HCT116 (cell line): ENCODE data around the gene RABGEF1. TPM values are rescaled to one million over a fixed set of nuclear protein-coding genes. Genes with fewer than 3 reads are reported as not detected.

ENCODE experiments used
- ATAC-seq: fragments of 200-7000 bp; cut with Tn5 transposase; 2 replicates; pipeline ENCODE4 v1.9.1; 2020; ENCODE audit warnings: mild to moderate bottlenecking, moderate library complexity
- BruUV-seq: library from RNA; stranded (reverse); fragments of 400-500 nt; replicated peaks from 2 replicates; lab custom pipeline; 2021; lab: Mats Ljungman, UMichigan
- CTCF ChIA-PET: fragments of 300-600 bp; sonication (Branson Sonifier 250); formaldehyde crosslinking; loops from one replicate; lab custom pipeline; 2021; ENCODE audit warnings: antibody characterized with exemption; lab: Charles Lee
- POLR2A ChIA-PET: fragments of 300-600, 350-600 bp; sonication (Branson Sonifier 250); formaldehyde crosslinking; loops from one replicate; lab custom pipeline; 2021; ENCODE audit warnings: antibody characterized with exemption; lab: Charles Lee
- RAD21 ChIA-PET, 2 experiments: fragments of 300-600 bp; sonication (Branson Sonifier 250); formaldehyde crosslinking; loops; one replicate each; lab custom pipeline; 2023; ENCODE audit warnings: low total read pairs in 2 of 2; ENCODE audit not compliant: uncharacterized antibody in 2 of 2, unreplicated experiment in 2 of 2, low non-redundant PET in 1 of 2; lab: Charles Lee
- DNase-seq: peaks from one replicate; pipeline ENCODE4 v3.0.0-alpha.2; 2010; ENCODE audit warnings: low read depth, low spot score
- H2AFZ ChIP-seq: fragments of 200-600 bp; shearing (Covaris generic), sonication (generic); 2 replicates; pipeline ENCODE4 v1.6.1; 2017; ENCODE audit warnings: low read depth, mixed run types, mixed read lengths, antibody characterized with exemption, low read length; ENCODE audit not compliant: poor library complexity, severe bottlenecking
- H3K27ac ChIP-seq: 2 replicates; pipeline ENCODE4 v1.5.1; 2012; ENCODE audit warnings: low read depth, low read length
- H3K27me3 ChIP-seq: fragments of 200-600 bp; sonication (generic); 2 replicates; pipeline ENCODE4 v1.6.1; 2016; ENCODE audit warnings: mixed run types, low read length, mixed read lengths; ENCODE audit not compliant: insufficient read depth
- H3K36me3 ChIP-seq, 2 experiments: fragments of 200-500 bp in 1 of 2; fragments of 200-600 bp in 1 of 2; sonication (Bioruptor generic) in 1 of 2; sonication (generic) in 1 of 2; 2 replicates each; pipeline versions ENCODE4 v1.5.1 to v1.6.1; 2014 to 2016; ENCODE audit warnings: low read length in 2 of 2, inconsistent platforms in 1 of 2, mixed read lengths in 1 of 2, mixed run types in 1 of 2; ENCODE audit not compliant: insufficient read depth in 2 of 2, control insufficient read depth in 1 of 2
- H3K4me1 ChIP-seq, 2 experiments: fragments of 200-600 bp in 1 of 2; sonication (generic) in 1 of 2; 2 replicates each; pipeline versions ENCODE4 v1.5.1 to v1.6.1; 2012 to 2017; ENCODE audit warnings: low read length in 2 of 2, inconsistent platforms in 1 of 2, mild to moderate bottlenecking in 1 of 2, mixed read lengths in 1 of 2, mixed run types in 1 of 2, moderate library complexity in 1 of 2; ENCODE audit not compliant: insufficient read depth in 2 of 2, control insufficient read depth in 1 of 2
- H3K4me2 ChIP-seq: fragments of 200-600 bp; sonication (generic); 2 replicates; pipeline ENCODE4 v1.6.1; 2017; ENCODE audit warnings: mixed run types, low read length, mixed read lengths
- H3K4me3 ChIP-seq, 2 experiments: fragments of 200-600 bp in 1 of 2; sonication (generic) in 1 of 2; replicated peaks in 1 of 2; 2 replicates each; pipeline ENCODE4 v1.5.1; 2011 to 2016; ENCODE audit warnings: low read length in 2 of 2, control low read depth in 1 of 2, low read depth in 1 of 2, mild to moderate bottlenecking in 1 of 2, mixed read lengths in 1 of 2, mixed run types in 1 of 2
- H3K79me2 ChIP-seq: fragments of 200-600 bp; sonication (generic); 2 replicates; pipeline ENCODE4 v1.6.1; 2017; ENCODE audit warnings: mild to moderate bottlenecking, mixed run types, low read length, moderate library complexity, mixed read lengths; ENCODE audit not compliant: insufficient read depth
- H3K9ac ChIP-seq: fragments of 200-600 bp; sonication (generic); 2 replicates; pipeline ENCODE4 v1.6.1; 2016; ENCODE audit warnings: low read length, mixed read lengths
- H3K9me2 ChIP-seq: fragments of 200-600 bp; sonication (generic), shearing (Covaris generic); 2 replicates; pipeline ENCODE4 v1.6.1; 2017; ENCODE audit warnings: mixed run types, mild to moderate bottlenecking, moderate library complexity; ENCODE audit not compliant: insufficient read depth
- H3K9me3 ChIP-seq, 2 experiments: fragments of 200-500 bp in 1 of 2; fragments of 200-600 bp in 1 of 2; sonication (Bioruptor generic) in 1 of 2; sonication (generic) in 1 of 2; 2 replicates each; pipeline ENCODE4 v1.6.1; 2014 to 2017; ENCODE audit warnings: low read length in 2 of 2, mixed read lengths in 2 of 2, inconsistent platforms in 1 of 2, low read depth in 1 of 2, mild to moderate bottlenecking in 1 of 2, mixed run types in 1 of 2, moderate library complexity in 1 of 2; ENCODE audit not compliant: control insufficient read depth in 1 of 2, insufficient read depth in 1 of 2
- H4K20me1 ChIP-seq: fragments of 200-600 bp; sonication (generic), shearing (Covaris generic); 2 replicates; pipeline ENCODE4 v1.6.1; 2017; ENCODE audit warnings: mixed run types, mild to moderate bottlenecking, moderate library complexity; ENCODE audit not compliant: insufficient read depth
- CBX3 ChIP-seq: IDR thresholded peaks from 2 replicates; pipeline ENCODE4 v1.6.1; 2012; ENCODE audit warnings: low read depth
- CTCF ChIP-seq, 3 experiments: fragments of 200-600 bp in 1 of 3; sonication (generic) in 1 of 3; IDR thresholded peaks in 2 of 3; conservative IDR thresholded peaks in 1 of 3; 2 replicates each; pipeline ENCODE4 v1.5.1; 2012 to 2017; ENCODE audit warnings: low read depth in 2 of 3, low read length in 2 of 3, antibody characterized with exemption in 1 of 3, borderline replicate concordance in 1 of 3, control low read depth in 1 of 3, mild to moderate bottlenecking in 1 of 3, mixed read lengths in 1 of 3, mixed run types in 1 of 3, moderate library complexity in 1 of 3; ENCODE audit not compliant: insufficient read depth in 1 of 3
- EGR1 ChIP-seq: IDR thresholded peaks from 2 replicates; pipeline ENCODE4 v1.6.1; 2012; ENCODE audit warnings: low read depth
- ELF1 ChIP-seq: IDR thresholded peaks from 2 replicates; pipeline ENCODE4 v1.6.1; 2012; ENCODE audit warnings: low read depth, borderline replicate concordance
- EZH2 ChIP-seq: fragments of 200-600 bp; sonication (generic); IDR thresholded peaks from 2 replicates; pipeline ENCODE4 v1.6.1; 2017; ENCODE audit warnings: antibody characterized with exemption, mixed run types
- JUND ChIP-seq: IDR thresholded peaks from 2 replicates; pipeline ENCODE4 v1.6.1; 2012
- MAX ChIP-seq: IDR thresholded peaks from 2 replicates; pipeline ENCODE4 v1.6.1; 2012
- SIN3A ChIP-seq: IDR thresholded peaks from 2 replicates; pipeline ENCODE4 v1.6.1; 2012; ENCODE audit warnings: low read depth
- SRF ChIP-seq: IDR thresholded peaks from 2 replicates; pipeline ENCODE4 v1.6.1; 2012; ENCODE audit warnings: low read depth
- YY1 ChIP-seq: IDR thresholded peaks from 2 replicates; pipeline ENCODE4 v1.6.1; 2011; ENCODE audit warnings: low read length, low read depth, moderate library complexity, mild to moderate bottlenecking; ENCODE audit not compliant: insufficient replicate concordance; ENCODE audit errors: extremely low read depth
- ZFX ChIP-seq: fragments of 450-650 bp; IDR thresholded peaks from 2 replicates; pipeline ENCODE4 v1.6.1; 2017
- intact Hi-C: fragments of 100-400 bp; cut with micrococcal nuclease; formaldehyde crosslinking; loops from 2 replicates; pipeline ENCODE4 v1.10.0; 2022
- total RNA-seq: library from RNA; stranded (reverse); gene quantifications from one replicate; pipeline ENCODE4 v1.2.1, GENCODE V29; 2021; ENCODE audit not compliant: unreplicated experiment
- TF ChIP-seq, protein P1 (sequence below): IDR thresholded peaks from 2 replicates; pipeline ENCODE4 v1.6.1; 2012; ENCODE audit warnings: low read depth

RABGEF1 gene
- total RNA-seq, 1 experiment from 2014 or later, result 22.9 TPM

DNA sequence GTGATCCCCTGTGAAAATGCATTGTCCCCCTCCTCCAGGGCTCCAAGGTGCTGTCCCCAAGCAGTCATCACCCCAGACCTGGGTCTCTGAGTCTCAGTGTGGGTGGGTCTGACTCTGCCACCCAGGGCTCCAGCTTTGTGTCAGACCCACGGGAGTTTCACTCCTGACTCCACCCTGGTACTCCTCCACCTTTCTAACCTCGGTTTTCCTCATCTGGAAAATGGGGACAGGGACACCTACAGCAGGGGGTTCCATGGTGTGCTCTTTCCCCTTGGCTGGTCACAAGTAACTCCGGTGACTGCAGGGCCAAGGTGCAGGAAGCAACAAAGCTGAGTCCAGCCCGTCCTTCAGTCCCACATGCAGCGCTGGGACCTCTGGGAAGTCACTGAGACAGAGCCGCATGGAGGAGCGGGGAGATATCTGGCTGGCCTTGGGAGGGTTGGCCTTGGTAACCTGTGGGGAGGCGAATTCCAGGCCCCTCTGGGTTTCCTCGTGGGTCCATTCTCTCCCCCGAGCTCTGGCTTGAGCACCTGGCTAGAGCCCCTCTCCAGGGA is 41.8 kb upstream of the RABGEF1 start:
- Histone ChIP-seq H3K27ac (no peak overlapping the region), H3K4me2 (no peak overlapping the region), H3K9ac (no peak overlapping the region), H3K4me1 (no peaks in the 10 kb centered on the region), H3K36me3 (no peaks in the 10 kb centered on the region), H3K4me3 (no peak overlapping the region), H2AFZ (no peak overlapping the region), H3K27me3 (no peaks in the 10 kb centered on the region), H3K9me3 (no peaks in the 10 kb centered on the region), H3K79me2 (no peaks in the 10 kb centered on the region), H3K9me2 (no peaks in the 10 kb centered on the region), H4K20me1 (no peaks in the 10 kb centered on the region)
- TF ChIP-seq ZFX, result no peak
- no peak for TF ChIP-seq YY1
- TF ChIP-seq, protein P1, sequence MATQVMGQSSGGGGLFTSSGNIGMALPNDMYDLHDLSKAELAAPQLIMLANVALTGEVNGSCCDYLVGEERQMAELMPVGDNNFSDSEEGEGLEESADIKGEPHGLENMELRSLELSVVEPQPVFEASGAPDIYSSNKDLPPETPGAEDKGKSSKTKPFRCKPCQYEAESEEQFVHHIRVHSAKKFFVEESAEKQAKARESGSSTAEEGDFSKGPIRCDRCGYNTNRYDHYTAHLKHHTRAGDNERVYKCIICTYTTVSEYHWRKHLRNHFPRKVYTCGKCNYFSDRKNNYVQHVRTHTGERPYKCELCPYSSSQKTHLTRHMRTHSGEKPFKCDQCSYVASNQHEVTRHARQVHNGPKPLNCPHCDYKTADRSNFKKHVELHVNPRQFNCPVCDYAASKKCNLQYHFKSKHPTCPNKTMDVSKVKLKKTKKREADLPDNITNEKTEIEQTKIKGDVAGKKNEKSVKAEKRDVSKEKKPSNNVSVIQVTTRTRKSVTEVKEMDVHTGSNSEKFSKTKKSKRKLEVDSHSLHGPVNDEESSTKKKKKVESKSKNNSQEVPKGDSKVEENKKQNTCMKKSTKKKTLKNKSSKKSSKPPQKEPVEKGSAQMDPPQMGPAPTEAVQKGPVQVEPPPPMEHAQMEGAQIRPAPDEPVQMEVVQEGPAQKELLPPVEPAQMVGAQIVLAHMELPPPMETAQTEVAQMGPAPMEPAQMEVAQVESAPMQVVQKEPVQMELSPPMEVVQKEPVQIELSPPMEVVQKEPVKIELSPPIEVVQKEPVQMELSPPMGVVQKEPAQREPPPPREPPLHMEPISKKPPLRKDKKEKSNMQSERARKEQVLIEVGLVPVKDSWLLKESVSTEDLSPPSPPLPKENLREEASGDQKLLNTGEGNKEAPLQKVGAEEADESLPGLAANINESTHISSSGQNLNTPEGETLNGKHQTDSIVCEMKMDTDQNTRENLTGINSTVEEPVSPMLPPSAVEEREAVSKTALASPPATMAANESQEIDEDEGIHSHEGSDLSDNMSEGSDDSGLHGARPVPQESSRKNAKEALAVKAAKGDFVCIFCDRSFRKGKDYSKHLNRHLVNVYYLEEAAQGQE, result no peak
- TF ChIP-seq MAX, result no peak
- no peak for TF ChIP-seq SRF
- no peak for TF ChIP-seq CTCF (IDR thresholded peaks at IDR 0.05 in 2 of 3, conservative IDR thresholded peaks at IDR 0.05 in 1 of 3; ENCODE audit: borderline replicate concordance in 1 of 3, insufficient read depth in 1 of 3, low read depth in 2 of 3, low read length in 2 of 3)
- no peak for TF ChIP-seq EZH2
- no peak for TF ChIP-seq JUND
- no peak for TF ChIP-seq SIN3A
- TF ChIP-seq ELF1, result no peak
- TF ChIP-seq EGR1, result no peak
- TF ChIP-seq CBX3, result no peak
- intact Hi-C loops, result no loop called here
- no TSS peak for BruUV-seq
- ATAC-seq (no peak), DNase-seq (no peak)
- ChIA-PET RAD21 (no interaction called here), CTCF (no interaction called here), POLR2A (no interaction called here)
